GM18499 (cell line): ENCODE measurements around the gene VPS13D.
"Not testable (repeated sequence)": the region's sequence is repeated elsewhere in the genome, so short reads cannot be mapped to it uniquely, and the experiment has no call there.

Source experiments
- ATAC-seq: cut with Tn5 transposase; IDR thresholded peaks from one replicate; pipeline ENCODE4 v1.9.1; 2021; ENCODE audit warnings: moderate number of reproducible peaks; ENCODE audit not compliant: insufficient read depth, unreplicated experiment

Gene VPS13D

DNA sequence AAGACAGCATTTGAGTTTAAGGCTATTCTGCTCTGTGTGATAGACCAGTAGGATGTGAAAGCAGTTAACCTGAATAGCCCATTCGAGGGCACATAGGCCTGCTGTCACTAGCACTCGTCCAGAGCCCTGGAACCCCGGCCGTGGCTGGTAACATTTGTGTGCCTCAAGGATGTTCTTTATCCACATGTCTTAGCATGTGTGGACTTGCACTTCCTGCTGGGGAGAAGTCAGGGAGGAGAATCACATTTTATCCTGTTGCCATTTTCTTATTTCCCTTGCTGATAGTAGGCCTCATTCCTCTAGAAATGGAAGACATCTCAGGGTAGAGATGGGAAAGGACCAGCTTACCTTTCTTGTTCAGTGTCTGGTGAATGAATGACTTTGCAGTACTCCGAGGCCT lies 54.7 kb downstream of the VPS13D start:
- ATAC-seq, result no peak

DNA sequence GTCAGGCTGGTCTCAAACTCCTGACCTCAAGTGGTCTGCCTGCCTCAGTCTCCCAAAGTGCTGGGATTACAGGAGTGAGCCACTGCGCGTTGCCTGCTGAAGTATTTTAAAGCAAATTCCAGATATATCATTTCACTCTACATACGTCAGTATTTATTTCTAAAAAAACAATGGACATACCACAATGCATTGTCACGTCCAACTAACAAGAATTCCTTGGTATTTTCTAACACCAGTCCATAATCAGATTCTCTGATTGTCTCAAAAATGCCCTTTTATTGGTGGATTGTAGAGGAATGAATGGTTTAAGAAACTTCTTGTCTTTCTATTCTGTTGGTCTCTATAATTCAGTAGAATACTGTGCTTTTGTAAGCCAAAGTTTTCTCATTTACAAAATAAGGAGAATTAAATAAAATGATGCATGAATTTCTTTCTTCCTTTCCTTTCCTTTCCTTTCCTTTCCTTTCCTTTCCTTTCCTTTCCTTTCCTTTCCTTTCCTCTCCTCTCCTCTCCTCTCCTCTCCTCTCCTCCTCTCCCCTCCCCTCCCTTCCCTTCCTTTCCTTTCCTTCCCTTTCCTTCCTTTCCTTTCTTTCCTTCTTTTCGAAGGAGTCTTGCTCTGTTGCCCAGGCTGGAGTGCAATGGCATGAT lies 55.8 kb downstream of the VPS13D start:
- ATAC-seq, result no peak

DNA sequence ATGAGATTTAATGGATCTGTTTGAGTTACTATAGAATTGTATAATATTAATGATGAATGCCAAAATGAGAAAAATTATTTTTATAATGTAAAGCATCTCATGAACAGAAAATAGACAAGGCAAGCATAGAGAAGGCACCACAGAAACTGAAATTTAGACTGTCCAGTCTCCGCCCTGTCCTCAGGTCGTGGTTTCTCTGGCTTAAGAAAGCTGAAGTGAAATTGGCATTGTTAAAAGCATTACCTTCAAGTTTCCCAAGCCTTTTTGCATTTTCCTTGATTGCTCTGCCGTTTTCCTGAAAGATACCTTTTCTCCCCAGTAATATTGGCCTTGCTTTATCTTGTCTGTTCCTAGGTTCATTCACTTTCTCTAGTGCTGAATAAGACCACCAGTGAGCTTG lies 58.0 kb downstream of the VPS13D start:
- no peak for ATAC-seq

DNA sequence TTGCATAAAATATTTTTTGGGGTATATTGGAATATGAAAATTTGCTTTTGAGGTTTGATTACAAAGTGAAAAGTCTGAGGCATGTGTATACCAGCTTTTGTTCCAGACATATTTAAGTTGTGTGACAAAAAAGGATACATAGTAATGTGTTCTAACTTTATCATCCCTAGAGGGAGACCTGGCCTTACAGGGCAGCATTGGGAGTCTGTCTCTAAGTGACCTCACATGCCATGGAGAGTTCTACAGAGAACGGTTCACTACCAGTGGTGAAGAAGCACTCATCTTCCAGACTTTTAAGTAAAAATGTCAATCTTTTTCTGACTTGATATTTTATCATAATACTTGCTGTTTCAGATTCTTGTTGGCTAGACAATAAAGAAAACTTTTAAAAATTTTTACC lies 61.0 kb downstream of the VPS13D start:
- no peak for ATAC-seq

DNA sequence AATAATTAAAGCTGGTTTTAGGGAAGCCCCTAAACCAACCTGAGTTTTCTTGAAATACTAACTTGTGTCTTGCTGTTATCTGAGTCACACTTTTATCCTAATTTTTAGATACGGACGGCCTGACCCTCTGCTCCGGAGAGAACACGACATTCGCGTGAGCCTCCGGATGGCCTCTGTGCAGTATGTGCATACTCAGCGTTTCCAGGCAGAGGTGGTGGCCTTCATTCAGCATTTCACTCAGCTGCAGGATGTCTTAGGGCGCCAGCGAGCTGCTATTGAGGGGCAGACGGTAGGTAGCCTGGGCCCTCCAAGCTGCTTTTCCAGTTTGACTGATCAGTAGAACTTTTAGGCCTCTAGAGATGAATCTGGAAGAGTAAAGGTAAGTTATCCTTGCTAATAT lies 63.6 kb downstream of the VPS13D start:
- no peak for ATAC-seq

DNA sequence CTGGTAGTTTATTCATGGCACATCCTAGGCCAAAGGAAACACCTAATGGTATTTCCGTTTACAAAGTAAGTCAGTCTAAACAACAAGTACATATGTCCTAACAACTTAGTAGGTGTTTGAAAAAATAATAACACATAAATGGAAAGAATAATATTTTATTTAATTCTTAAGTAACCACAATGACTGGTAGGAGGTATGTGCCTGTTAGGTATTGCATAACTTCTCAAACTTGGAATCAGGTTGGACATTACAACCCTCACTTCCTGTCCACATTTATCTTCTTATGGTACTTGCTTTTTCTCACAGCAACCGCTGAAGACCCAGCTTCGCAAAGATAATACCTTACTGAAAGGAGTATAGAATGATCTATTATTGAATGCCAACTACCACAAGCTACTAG lies 64.2 kb downstream of the VPS13D start:
- ATAC-seq, result no peak

DNA sequence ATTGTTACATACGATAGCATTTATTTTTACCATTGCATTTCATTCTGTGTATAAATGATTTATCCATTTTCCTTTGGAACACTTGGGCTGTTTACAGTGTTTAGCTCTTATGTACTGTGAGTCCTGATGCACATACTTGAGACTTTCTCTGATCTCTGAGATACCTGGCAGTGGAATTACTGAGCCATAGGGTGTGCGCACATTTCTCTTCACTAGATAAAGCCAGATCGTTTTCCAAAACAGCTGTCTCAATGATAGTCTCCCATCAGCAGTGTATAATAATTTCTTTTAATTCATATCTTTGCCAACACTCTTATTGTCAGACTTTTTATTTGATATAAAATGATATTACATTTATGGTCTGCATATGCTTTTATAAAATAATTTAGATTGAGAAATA lies 66.2 kb downstream of the VPS13D start:
- no peak for ATAC-seq

DNA sequence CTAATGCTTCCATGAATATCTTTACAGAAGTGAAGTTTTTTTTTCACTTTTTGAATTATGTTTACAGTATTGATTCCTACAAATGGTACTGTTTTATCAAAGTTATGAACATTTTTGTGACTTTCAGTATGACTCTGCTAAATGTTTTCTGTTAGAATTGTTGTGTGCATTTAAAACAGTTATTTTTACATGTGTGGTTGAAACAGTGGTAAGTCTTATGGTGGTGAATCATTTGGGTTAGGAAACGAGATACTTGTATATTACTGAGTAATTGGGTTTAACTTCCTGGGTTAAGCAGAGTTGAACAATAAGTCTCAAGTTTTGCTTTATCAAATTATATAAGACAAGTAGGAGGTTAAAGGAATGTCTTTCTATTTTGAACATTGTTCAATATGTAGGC lies 66.8 kb downstream of the VPS13D start:
- no peak for ATAC-seq

DNA sequence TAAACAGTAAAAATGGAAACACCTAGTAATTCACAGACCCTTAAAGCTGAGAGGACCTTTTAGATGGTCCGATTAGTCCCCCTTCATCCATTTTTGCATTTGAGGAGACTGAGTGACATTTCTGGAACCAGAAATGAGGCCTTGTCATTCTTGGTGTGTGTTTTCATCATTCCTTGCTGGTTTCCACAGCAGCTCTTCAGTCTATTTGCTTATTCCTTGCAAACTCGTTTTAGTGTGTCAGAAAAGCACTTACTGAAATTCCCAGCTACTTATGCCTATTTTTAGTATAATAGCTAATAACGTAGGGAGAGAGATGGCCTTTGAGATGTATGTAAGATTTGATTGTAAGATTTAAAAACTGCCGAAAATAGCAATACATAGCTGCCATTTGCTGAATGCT lies 70.9 kb downstream of the VPS13D start:
- ATAC-seq, result no peak

DNA sequence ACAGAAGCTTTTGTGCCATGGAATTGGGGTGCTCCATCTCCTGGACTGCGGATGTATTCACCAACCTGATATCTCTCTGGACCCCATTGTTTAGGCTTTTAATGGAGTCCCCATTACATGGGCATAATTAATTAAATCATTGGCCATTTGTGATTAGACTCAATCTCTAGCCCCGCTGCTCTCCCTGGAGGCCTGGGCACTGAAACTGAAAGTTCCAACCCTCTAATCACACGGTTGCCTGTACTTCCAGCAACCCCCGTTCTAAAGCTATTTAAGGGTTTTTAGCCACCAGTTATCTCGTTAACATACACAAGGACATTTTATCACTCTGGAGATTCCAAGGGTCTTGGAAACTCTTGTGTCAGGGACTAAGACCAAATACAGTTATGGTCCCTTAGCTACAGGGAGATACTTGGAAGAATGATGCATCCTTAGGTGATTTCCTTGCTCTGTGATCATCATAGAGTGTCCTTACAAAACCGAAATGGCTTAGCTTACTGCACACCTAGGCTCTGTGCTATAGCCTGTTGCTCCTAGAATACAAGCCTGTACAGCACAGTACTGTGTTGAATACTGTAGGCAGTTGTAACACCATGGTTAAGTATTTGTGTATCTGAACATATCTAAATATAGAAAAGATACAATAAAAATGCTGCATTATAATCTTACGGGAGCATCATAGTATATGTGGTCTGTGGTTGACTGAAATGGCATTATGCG lies 71.8 kb downstream of the VPS13D start:
- no peak for ATAC-seq

DNA sequence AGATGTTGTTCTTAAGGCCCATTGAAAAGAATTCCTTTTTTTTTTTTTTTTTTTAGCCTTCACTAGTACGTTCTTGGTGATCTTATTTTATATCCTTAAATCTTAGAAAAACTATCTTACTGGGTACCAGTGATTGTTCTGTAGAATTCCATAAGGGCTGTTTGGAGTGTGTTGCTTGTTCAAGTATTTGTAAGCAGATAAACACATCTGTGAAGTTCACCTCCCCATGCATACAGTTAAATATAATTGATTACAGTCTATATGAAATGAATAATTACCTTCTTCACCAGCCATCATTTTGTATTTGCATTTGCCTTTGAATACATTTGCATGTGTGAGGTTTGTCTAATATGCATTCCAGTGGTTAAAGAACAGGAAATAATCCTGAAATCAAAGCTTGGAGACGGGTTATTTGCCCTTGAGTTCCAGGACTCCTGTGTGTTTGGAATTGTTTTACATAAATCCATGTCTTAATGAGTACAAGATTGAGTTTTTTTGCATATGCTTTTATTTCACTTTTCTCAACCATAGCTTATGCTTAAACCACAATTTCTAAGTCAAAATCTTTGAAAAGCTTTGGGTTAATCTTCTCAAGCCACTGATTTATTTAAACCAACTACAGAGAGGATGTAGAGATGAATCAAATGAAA lies 73.1 kb downstream of the VPS13D start:
- ATAC-seq, result no peak

DNA sequence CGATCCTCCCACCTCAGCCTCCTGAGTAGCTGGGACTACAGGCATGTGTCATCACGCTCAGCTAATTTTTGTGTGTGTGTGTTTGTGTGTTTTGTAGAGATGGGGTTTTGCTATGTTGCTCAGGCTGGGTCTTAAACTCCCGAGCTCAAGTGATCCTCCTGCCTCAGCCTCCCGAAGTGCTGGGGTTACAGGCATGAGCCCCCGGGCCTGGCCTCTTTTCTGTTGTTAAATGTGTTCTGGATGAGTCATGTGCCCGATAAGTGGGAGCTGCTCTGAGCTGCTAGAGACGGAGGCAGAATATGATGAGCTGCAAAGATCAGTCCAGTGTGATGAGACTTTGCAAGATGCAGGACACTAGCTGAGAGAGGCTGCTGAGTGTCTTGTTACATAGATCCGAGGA lies 75.5 kb downstream of the VPS13D start:
- no peak for ATAC-seq

DNA sequence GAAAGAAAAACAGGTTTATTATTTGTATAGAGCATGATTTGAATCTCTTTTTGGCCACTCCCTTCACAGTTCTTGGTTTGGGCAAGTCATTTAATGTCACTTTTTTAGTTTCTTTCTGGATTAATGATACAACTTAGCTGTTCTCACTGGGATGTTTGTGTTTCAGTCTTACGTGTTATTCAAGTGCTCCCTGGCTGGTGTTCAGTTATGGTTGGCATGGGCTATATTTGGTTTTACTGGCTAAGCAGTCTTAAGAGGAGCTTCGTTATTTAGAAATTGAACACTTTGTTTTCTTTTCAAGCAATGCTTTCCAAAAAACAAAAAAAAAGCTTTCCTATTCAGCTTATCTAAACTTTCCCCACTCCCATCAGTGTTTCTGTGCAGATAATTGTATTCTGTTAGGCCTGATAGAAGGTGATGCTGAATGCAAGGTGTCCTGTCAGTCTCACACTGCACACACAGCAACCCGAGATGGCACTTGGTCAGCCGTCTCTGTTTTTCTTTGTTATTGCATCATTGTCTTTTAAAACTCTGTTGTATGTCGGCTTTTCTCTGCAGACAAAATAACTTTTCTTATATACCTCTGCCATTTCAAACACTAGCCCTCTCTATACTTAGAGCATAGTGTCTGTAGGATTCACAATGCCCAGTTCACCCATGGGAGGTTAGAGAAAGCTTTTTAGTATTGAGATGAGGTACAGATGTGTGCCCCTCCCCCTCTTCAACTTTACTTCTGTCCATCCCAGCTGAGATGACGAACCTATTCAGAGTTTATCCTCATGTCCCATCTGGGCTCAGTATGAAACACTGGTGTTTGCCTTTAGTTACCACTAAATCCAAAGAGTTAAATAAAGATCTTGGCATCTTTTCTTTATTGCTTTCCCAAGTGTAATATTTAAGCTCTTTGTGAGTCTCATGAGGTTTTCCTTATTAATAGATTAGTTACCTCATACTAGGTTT lies 80.2 kb downstream of the VPS13D start:
- no peak for ATAC-seq

DNA sequence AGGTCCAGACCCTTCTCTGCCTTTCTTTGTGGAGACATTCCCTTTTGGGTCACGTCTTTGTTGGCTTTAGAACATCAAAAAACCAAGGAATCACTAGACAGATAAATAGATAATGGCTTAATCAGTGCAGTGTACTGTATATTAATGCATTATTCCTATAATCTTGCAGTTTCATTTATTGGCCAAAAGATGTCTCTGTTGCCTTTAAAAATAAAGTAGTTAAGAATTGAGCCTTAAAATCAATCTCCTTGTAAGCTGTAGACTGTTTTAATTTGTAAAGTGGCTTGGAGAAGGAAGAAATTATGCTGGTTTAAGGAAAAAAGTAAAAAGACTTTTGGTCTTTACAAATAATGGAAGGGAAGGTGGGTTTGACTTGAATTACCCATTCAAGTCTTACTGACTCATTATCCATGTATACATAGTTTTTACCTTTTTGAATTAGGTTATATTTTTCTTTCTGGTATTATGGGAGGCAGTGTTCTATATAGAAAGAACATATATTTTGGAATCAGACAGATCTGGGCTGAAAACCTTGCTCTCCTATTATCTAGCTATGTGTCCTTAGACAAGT lies 84.6 kb downstream of the VPS13D start:
- ATAC-seq, result no peak

DNA sequence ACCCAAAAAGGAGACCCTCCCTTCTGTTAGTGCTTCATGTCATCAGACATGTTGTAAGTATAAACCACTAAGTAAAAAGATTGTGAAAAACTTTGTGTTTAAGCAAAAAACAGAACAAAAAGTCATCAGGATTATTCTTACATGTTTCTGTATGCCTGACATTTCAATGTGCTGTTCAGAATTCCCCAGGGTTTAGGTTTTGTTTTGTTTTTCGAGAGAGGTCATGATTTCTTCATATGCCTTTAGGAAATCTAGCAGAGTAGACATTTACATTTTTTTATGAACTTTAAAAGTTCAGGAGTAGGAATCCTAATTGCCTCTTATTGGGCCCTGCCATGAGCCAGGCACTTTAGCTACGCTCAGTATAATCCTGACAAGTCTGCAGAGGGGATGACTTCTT lies 85.3 kb downstream of the VPS13D start:
- no peak for ATAC-seq

DNA sequence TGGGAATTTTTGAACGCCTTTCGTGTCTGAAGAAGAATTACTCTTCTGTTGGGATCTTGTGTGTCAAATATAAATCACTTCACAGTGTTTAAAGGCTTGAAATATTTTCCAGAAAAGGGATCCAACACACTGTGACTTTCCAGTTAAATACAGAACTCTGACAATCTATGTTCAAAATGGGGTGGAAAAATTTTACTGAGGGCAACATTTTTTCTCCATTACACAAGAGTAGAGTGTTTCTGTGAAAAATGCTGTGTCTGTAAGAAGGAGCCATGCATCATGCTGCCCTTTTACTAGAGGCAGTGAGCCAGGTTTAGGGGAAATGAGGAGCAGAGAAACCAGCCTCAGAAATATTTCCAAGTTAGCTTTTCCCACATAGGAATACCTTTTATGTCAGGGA lies 86.5 kb downstream of the VPS13D start:
- ATAC-seq, result no peak

DNA sequence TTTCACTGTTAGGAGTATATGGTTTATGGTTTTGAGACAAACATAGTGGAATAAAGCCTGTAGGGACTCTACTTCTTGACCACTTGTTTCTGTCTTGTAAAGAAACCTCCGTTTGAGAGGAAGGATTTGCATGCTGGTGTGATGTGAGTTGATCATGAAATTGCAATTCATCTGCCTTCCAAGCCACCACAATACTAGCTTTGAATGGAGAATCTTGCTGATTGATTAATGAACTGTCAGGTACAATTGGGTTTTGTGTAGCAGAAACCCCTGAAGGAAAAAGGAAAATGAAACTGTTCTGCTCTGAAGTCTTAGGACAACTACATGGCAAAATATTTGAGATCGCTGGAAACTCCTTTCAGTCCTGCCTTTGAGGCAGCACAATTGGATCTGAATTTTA lies 90.7 kb downstream of the VPS13D start:
- ATAC-seq, result no peak

DNA sequence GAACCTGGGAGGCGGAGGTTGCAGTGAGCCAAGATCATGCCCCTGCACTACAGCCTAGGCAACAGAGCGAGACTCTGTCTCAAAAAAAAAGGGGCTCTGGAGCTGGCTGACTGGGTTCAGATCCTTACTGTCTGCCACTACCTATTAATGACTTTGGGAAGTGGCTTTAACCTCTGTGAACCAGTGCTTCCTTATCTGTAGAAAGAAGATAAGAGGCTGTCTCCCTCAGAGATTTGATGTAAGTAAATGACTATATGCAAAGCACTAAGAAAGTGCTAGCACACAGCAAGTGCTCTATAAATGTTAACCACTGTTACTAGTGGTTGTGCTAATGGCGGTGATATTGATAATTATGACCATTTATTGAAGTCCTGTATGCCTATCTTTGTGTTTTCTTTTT lies 94.6 kb downstream of the VPS13D start:
- ATAC-seq, result no peak

DNA sequence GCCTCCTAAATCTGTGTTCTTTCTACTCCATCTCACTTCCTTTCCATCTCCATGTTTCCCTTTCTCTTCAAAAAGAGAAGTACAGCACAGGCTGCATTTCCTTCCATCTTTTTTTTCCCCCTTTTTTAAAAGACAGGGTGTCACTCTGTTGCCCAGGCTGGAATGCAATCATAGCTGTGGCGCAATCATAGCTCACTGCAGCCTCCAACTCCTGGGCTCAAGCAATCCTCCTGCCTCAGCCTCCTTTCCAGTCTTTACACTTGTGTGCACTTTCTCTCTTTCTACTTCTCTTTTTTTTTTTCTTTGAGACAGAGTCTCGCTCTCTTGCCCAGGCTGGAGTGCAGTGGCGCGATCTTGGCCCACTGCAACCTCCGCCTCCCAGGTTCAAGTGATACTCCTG lies 95.1 kb downstream of the VPS13D start:
- not testable (repeated sequence) for ATAC-seq

DNA sequence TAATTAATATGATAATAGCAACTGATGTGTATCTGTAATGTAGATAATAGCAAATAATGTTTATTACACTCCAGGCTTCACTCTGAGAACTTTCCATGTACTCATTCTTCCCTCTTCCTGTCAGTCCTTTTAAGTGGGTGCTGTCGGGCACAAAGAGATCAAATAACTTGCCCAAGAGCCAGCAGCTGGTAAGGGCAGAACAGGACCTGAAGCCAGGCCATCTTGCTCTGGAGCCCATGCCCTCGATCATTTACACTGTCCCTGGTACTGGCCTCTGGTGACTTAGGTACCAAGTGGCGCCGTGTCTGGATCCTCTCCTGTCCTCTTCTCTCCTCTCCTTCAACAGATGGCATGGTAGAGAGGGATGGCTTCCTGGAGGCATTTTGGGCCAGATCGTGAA lies 97.2 kb downstream of the VPS13D start:
- ATAC-seq, result no peak
